Keratinocyte (primary cell): ENCODE measurements around the gene ZCCHC17.

Experiments
- EZH2 ChIP-seq: IDR thresholded peaks from one replicate; pipeline ENCODE4 v1.6.1; 2012; ENCODE audit warnings: inconsistent platforms, mild to moderate bottlenecking, low read length, moderate library complexity
- TF ChIP-seq, protein P1 (sequence below), 3 experiments: IDR thresholded peaks in 1 of 3; conservative IDR thresholded peaks in 1 of 3; optimal IDR thresholded peaks in 1 of 3; 2 replicates in 2 of 3; 3 replicates in 1 of 3; pipeline versions ENCODE3 to v1.5.1; 2011; ENCODE audit warnings: low read length in 3 of 3, mild to moderate bottlenecking in 3 of 3, moderate library complexity in 2 of 3, control low read depth in 1 of 3, inconsistent platforms in 1 of 3; ENCODE audit not compliant: insufficient read depth in 2 of 3; ENCODE audit errors: extremely low read depth in 1 of 3

DNA sequence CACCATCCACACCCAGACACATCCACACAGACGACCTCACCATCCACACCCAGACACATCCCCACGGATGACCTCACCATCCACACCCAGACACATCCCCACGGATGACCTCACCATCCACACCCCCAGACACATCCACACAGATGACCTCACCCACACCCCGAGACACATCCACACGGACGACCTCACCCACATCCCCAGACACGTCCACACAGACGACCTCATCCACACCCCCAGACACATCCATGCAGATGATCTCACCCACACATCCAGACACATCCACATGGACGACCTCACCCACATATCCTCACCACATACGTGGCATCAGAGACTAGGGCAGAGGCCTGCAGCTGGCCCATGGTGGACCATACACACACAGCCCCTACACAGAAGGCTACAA is 90.8 kb downstream of the ZCCHC17 start:
- TF ChIP-seq, protein P1, sequence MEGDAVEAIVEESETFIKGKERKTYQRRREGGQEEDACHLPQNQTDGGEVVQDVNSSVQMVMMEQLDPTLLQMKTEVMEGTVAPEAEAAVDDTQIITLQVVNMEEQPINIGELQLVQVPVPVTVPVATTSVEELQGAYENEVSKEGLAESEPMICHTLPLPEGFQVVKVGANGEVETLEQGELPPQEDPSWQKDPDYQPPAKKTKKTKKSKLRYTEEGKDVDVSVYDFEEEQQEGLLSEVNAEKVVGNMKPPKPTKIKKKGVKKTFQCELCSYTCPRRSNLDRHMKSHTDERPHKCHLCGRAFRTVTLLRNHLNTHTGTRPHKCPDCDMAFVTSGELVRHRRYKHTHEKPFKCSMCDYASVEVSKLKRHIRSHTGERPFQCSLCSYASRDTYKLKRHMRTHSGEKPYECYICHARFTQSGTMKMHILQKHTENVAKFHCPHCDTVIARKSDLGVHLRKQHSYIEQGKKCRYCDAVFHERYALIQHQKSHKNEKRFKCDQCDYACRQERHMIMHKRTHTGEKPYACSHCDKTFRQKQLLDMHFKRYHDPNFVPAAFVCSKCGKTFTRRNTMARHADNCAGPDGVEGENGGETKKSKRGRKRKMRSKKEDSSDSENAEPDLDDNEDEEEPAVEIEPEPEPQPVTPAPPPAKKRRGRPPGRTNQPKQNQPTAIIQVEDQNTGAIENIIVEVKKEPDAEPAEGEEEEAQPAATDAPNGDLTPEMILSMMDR (optimal IDR thresholded peaks at IDR 0.05 in 1 of 3, IDR thresholded peaks at IDR 0.05 in 1 of 3, conservative IDR thresholded peaks at IDR 0.05 in 1 of 3; ENCODE audit: extremely low read depth in 1 of 3, insufficient read depth in 2 of 3, low read length in 3 of 3) = no peak
- no peak for TF ChIP-seq EZH2
